ENCODE data around the gene EAF1. TPM values are rescaled to one million over a fixed set of nuclear protein-coding genes. Genes with fewer than 3 reads are reported as not detected.

Gene EAF1
- 13.1 to 18.4 TPM (median 15.7 TPM) in 5 replicates for total RNA-seq (2022; extraction: Qiagen RNA extraction)

DNA sequence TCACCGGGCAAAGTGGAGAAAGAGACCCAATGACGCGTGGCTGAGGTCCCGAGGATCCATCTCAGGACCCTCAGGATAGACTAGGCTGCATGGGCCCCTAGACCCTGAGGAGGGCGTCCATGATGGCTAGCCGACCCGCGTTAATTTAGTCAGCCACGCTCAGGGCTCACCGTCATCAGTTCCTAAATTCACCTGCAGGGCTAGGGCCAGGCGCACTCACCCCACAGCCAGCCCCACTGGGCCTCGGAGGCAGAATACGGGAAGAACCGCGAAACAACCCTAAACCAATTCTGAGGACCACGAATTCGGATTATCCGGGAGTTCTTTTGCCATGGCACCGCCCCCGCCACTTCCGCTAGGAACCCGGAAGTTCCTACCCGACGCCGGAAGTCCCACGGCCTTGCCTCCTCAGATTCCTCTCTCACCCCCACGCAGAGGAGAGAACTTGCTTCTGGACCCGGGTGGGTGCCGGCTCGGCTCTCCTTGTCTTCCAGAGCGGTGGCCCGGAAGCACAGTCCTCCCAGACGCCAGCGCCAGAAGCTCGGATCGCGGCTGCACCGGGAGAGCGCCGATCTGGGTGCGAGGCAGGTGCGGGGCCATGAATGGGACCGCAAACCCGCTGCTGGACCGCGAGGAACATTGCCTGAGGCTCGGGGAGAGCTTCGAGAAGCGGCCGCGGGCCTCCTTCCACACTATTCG is at the start of gene EAF1, which contains the start of gene METTL6:
Gene EAF1 (plus strand): TSS at position 417 of the 699 bp plus-strand sequence. CDS start 182 bp downstream, at position 599.
Gene METTL6 (minus strand): TSS at position 363 of the 699 bp plus-strand sequence. CDS start 1,033 bp downstream, outside the sequence.

Other genes with a start within 250 kb of the EAF1 start
- 21.4 to 28.9 TPM (median 26.1 TPM) in 5 replicates for gene CAPN7, start 221.4 kb upstream of the EAF1 start, total RNA-seq (2022; extraction: Qiagen RNA extraction)
- gene SH3BP5, start 95.0 kb upstream of the EAF1 start, total RNA-seq (2022; extraction: Qiagen RNA extraction), result 15.4 to 18.8 TPM (median 15.7 TPM) in 5 replicates
- gene METTL6, start 54 bp upstream of the EAF1 start, total RNA-seq (2022; extraction: Qiagen RNA extraction), result 24.8 to 35.2 TPM (median 28.5 TPM) in 5 replicates
- gene COLQ, start 94.1 kb downstream of the EAF1 start, total RNA-seq (2022; extraction: Qiagen RNA extraction), result 0.25 to 0.53 TPM (median 0.29 TPM) in 5 replicates
- 22.1 to 28.6 TPM (median 24.4 TPM) in 5 replicates for gene HACL1, start 174.0 kb downstream of the EAF1 start, total RNA-seq (2022; extraction: Qiagen RNA extraction)
- 14.7 to 18.3 TPM (median 16.8 TPM) in 5 replicates for gene BTD, start 174.1 kb downstream of the EAF1 start, total RNA-seq (2022; extraction: Qiagen RNA extraction)

All from A549 treated with Hydrocortisone at 1 μM for 4 hours (cell line).